Trophoblast cell (in vitro differentiated cells and primary cell): Measurements from ENCODE around the gene ITGA11.

Source experiments
- DNase-seq, 2 donors: peaks; one replicate each; pipeline ENCODE4 v3.0.0-alpha.2; 2016
- H2AFZ ChIP-seq: 2 replicates; pipeline ENCODE4 v1.6.1; 2013; ENCODE audit warnings: low read length, moderate library complexity, mild to moderate bottlenecking; ENCODE audit not compliant: insufficient read depth, poor library complexity
- H2AK5ac ChIP-seq: 2 replicates; pipeline ENCODE4 v1.6.1; 2013; ENCODE audit warnings: mild to moderate bottlenecking, low read length
- H2BK120ac ChIP-seq: 2 replicates; pipeline ENCODE4 v1.6.1; 2013; ENCODE audit warnings: low read length, mild to moderate bottlenecking, moderate library complexity; ENCODE audit not compliant: insufficient read depth, poor library complexity
- H2BK12ac ChIP-seq: 2 replicates; pipeline ENCODE4 v1.6.1; 2013; ENCODE audit warnings: mild to moderate bottlenecking, low read length, moderate library complexity
- H2BK5ac ChIP-seq: 2 replicates; pipeline ENCODE4 v1.6.1; 2013; ENCODE audit warnings: low read length, low read depth, moderate library complexity, mild to moderate bottlenecking; ENCODE audit not compliant: poor library complexity
- H3K14ac ChIP-seq: 2 replicates; pipeline ENCODE4 v1.6.1; 2013; ENCODE audit warnings: mild to moderate bottlenecking, low read length
- H3K18ac ChIP-seq: 2 replicates; pipeline ENCODE4 v1.6.1; 2013; ENCODE audit warnings: mild to moderate bottlenecking, low read length
- H3K23ac ChIP-seq: 2 replicates; pipeline ENCODE4 v1.6.1; 2013; ENCODE audit warnings: low read length
- H3K27ac ChIP-seq: 2 replicates; pipeline ENCODE4 v1.5.1; 2013; ENCODE audit warnings: low read depth, mild to moderate bottlenecking, inconsistent platforms, low read length, moderate library complexity
- H3K27me3 ChIP-seq: 2 replicates; pipeline ENCODE4 v1.6.1; 2013; ENCODE audit warnings: inconsistent platforms, mild to moderate bottlenecking, low read length, moderate library complexity; ENCODE audit not compliant: insufficient read depth
- H3K36me3 ChIP-seq, 2 experiments: 1 replicate in 1 of 2; 2 replicates in 1 of 2; pipeline ENCODE4 v1.6.1; 2013; ENCODE audit warnings: low read length in 2 of 2, mild to moderate bottlenecking in 2 of 2, moderate library complexity in 1 of 2; ENCODE audit not compliant: insufficient read depth in 2 of 2, control insufficient read depth in 1 of 2
- H3K4ac ChIP-seq: 2 replicates; pipeline ENCODE4 v1.6.1; 2013; ENCODE audit warnings: low read depth, mild to moderate bottlenecking, low read length, moderate library complexity
- H3K4me1 ChIP-seq, 2 experiments: 1 replicate in 1 of 2; 2 replicates in 1 of 2; pipeline ENCODE4 v1.6.1; 2013; ENCODE audit warnings: low read length in 2 of 2, mild to moderate bottlenecking in 2 of 2, moderate library complexity in 1 of 2; ENCODE audit not compliant: insufficient read depth in 2 of 2, control insufficient read depth in 1 of 2
- H3K4me2 ChIP-seq: 2 replicates; pipeline ENCODE4 v1.6.1; 2013; ENCODE audit warnings: inconsistent platforms, mild to moderate bottlenecking, low read length, moderate library complexity
- H3K4me3 ChIP-seq: 2 replicates; pipeline ENCODE4 v1.5.1; 2013; ENCODE audit warnings: mild to moderate bottlenecking, low read depth, low read length, inconsistent platforms
- H3K79me1 ChIP-seq: one replicate; pipeline ENCODE4 v1.6.1; 2013; ENCODE audit warnings: low read length
- H3K79me2 ChIP-seq: 2 replicates; pipeline ENCODE4 v1.6.1; 2013; ENCODE audit warnings: low read length, mild to moderate bottlenecking; ENCODE audit not compliant: control insufficient read depth, insufficient read depth, poor library complexity
- H3K9ac ChIP-seq: 2 replicates; pipeline ENCODE4 v1.6.1; 2013; ENCODE audit warnings: mild to moderate bottlenecking, low read length
- H3K9me3 ChIP-seq: 2 replicates; pipeline ENCODE4 v1.6.1; 2013; ENCODE audit warnings: low read depth, mild to moderate bottlenecking, control low read depth, inconsistent platforms, low read length; ENCODE audit not compliant: insufficient read depth
- H4K12ac ChIP-seq: 2 replicates; pipeline ENCODE4 v1.6.1; 2013; ENCODE audit warnings: low read depth, mild to moderate bottlenecking, low read length, moderate library complexity
- H4K8ac ChIP-seq: 2 replicates; pipeline ENCODE4 v1.6.1; 2013; ENCODE audit warnings: low read depth, mild to moderate bottlenecking, low read length, moderate library complexity
- H4K91ac ChIP-seq: one replicate; pipeline ENCODE4 v1.6.1; 2013; ENCODE audit warnings: low read depth, mild to moderate bottlenecking, low read length, moderate library complexity
- WGBS: extraction: QIAGEN DNeasy Blood & Tissue Kit; methylation state at CpG from one replicate; pipeline ENCODE4 v1.1.7; 2013; ENCODE audit warnings: missing lambda C conversion rate; ENCODE audit not compliant: insufficient read length, insufficient coverage; ENCODE audit errors: extremely low coverage; 5-methylcytosine and 5-hydroxymethylcytosine counted together

ITGA11 gene

DNA sequence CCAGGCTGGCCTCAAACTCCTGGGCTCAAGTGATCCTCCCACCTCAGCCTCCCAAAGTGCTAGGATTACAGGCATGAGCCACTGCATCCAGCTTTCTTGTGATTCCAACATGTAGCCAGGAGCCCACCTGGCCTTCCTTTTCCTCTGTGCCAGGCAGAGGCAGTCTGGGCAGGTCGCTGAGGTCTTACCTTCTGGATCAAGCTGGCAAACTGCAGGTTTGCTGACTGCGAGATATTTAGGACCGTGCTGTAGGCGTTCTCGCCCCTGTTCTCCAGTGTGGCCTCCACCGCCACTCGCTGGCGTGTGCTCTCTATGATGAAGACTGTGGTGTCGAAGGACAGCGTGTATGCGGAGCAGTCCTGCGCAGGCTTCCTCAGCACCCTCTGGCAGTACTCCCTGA is 112.0 kb downstream of the ITGA11 start:
- Histone ChIP-seq H3K27ac (no peak overlapping the region), H3K4me3 (no peak overlapping the region), H2BK12ac (no peak overlapping the region), H3K4me2 (no peak overlapping the region), H2BK120ac (no peak overlapping the region), H3K36me3 (no peaks in the 10 kb centered on the region), H3K9me3 (peaks cover 4% of the 10 kb centered on the region), H3K14ac (no peak overlapping the region), H3K27me3 (no peaks in the 10 kb centered on the region), H3K79me2 (no peaks in the 10 kb centered on the region), H3K23ac (no peak overlapping the region), H3K79me1 (no peaks in the 10 kb centered on the region), H4K12ac (no peak overlapping the region), H3K18ac (no peak overlapping the region), H3K4ac (no peak overlapping the region), H2BK5ac (no peak overlapping the region), H2AFZ (no peak overlapping the region), H3K9ac (no peak overlapping the region), H3K4me1 (no peaks in the 10 kb centered on the region), H4K8ac (no peak overlapping the region), H4K91ac (no peak overlapping the region), H2AK5ac (no peak overlapping the region)
- WGBS = no CpG with 5 or more reads among the region's 12 CpGs
- no peak for DNase-seq

GRCh38 chr15:68318931-68319909 is 112.7 kb downstream of the ITGA11 start:
- no peak overlapping the region for H3K18ac ChIP-seq
- H2BK120ac ChIP-seq = no peak overlapping the region
- H3K27ac ChIP-seq = no peak overlapping the region
- no peaks in the 10 kb centered on the region for H3K27me3 ChIP-seq
- whole genome bisulfite sequencing = no CpG with 5 or more reads among the region's 18 CpGs
- no peak overlapping the region for H2BK5ac ChIP-seq
- no peak overlapping the region for H2AFZ ChIP-seq
- H3K23ac ChIP-seq = no peak overlapping the region
- H4K8ac ChIP-seq = no peak overlapping the region
- H2AK5ac ChIP-seq = no peak overlapping the region
- no peak overlapping the region for H3K4me2 ChIP-seq
- no peak overlapping the region for H3K4me3 ChIP-seq
- H4K12ac ChIP-seq = no peak overlapping the region
- H3K79me2 ChIP-seq = no peaks in the 10 kb centered on the region
- H3K36me3 ChIP-seq = no peaks in the 10 kb centered on the region
- H3K14ac ChIP-seq = no peak overlapping the region
- no peak for DNase-seq
- no peaks in the 10 kb centered on the region for H3K79me1 ChIP-seq
- no peak overlapping the region for H3K4ac ChIP-seq
- no peak overlapping the region for H3K9ac ChIP-seq
- no peak overlapping the region for H2BK12ac ChIP-seq
- no peaks in the 10 kb centered on the region for H3K4me1 ChIP-seq
- no peak overlapping the region for H4K91ac ChIP-seq
- peaks cover 4% of the 10 kb centered on the region for H3K9me3 ChIP-seq

DNA sequence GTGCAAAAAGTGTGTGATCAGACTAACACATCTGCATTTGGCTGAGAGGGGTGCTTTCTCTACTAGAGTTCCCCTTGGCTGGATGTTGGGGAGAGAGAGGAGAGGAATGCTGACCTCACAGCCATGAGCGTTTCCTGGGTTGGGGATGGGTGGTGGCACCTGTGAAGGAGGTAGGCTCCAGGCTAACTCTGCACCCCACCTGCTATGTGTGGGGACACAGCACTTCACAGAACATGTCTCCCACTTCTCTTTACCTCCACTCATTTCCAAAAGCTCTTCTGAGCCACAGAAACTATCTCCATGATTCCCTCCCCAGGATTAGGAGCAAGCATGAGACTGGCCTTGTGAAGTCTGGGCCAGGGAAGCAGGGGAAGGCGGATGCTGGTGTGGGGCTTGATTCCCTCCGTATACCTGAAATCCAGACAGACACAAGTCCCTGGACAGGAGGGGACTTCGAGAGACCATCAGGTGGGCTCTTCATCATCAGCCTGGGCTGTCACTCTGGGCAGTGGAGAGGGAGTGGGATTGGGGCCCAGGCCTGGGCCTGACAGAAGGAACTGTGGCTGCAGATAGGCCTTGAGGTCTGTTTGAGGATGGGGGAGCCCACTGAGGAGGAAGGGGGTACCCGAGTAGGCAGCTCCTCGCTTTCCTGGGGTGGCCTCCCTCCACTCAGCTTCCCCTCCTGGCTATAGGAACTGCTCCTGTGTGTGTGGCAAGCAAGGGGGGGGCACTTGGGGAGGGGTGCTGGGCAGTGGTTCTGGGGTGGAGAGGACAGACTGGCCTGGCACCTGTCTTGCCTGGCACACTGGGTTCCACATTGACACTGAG is 113.7 kb downstream of the ITGA11 start:
- Histone ChIP-seq H3K36me3 (no peaks in the 10 kb centered on the region), H3K4me3 (no peak overlapping the region), H2AFZ (no peak overlapping the region), H2BK12ac (no peak overlapping the region), H3K79me2 (no peaks in the 10 kb centered on the region), H2BK5ac (no peak overlapping the region), H3K27ac (no peak overlapping the region), H4K91ac (no peak overlapping the region), H2AK5ac (no peak overlapping the region), H3K4me1 (no peaks in the 10 kb centered on the region), H3K79me1 (no peaks in the 10 kb centered on the region), H3K4ac (no peak overlapping the region), H3K9me3 (peaks cover 4% of the 10 kb centered on the region), H3K23ac (no peak overlapping the region), H3K9ac (no peak overlapping the region), H3K4me2 (no peak overlapping the region), H4K12ac (no peak overlapping the region), H2BK120ac (no peak overlapping the region), H3K14ac (no peak overlapping the region), H3K18ac (no peak overlapping the region), H3K27me3 (no peaks in the 10 kb centered on the region), H4K8ac (no peak overlapping the region)
- DNase-seq = no peak
- no CpG with 5 or more reads among the region's 6 CpGs for WGBS

DNA sequence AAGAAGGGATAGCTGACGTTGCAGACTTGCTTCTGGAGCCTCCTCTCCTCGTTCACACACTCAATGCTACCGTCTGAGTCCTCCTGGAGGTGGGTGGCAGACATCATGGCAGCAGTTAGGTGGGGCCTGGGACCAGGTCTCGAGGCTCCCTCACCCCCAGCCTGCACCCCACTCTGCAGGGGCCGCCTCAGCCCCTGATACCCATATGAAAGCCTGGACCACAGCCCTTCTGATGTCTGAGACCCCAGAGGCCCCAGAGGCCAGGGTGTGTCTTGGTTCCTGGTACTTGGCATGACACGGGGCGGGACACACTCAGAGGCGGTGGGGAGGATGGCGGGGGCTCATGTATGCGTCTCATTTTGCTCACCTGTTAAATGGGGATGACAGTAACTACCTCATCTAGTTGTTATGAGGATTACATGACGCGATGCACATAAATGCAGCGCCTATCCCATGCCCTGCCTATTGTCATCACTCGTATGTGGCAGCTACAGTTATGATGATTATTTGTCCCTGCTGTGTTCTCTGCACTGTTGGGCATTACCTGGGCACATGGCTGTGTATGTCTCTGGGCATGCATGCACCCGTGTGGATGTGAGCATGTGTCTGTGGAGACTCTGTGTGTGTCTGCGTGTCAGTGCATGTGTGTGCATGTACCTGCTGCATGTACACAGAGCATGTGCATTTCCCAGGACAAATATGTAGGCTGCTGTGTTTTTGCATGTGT is 114.5 kb downstream of the ITGA11 start:
- H2BK12ac ChIP-seq = no peak overlapping the region
- WGBS = no CpG with 5 or more reads among the region's 16 CpGs
- no peak overlapping the region for H4K12ac ChIP-seq
- H3K4me2 ChIP-seq = no peak overlapping the region
- no peak overlapping the region for H3K9ac ChIP-seq
- DNase-seq = no peak
- H3K14ac ChIP-seq = no peak overlapping the region
- no peak overlapping the region for H2BK120ac ChIP-seq
- H3K23ac ChIP-seq = no peak overlapping the region
- no peaks in the 10 kb centered on the region for H3K79me1 ChIP-seq
- no peaks in the 10 kb centered on the region for H3K27me3 ChIP-seq
- peaks cover 4% of the 10 kb centered on the region for H3K9me3 ChIP-seq
- H4K91ac ChIP-seq = no peak overlapping the region
- no peak overlapping the region for H3K18ac ChIP-seq
- no peak overlapping the region for H2AFZ ChIP-seq
- H3K36me3 ChIP-seq = no peaks in the 10 kb centered on the region
- no peak overlapping the region for H3K4ac ChIP-seq
- no peak overlapping the region for H4K8ac ChIP-seq
- H3K27ac ChIP-seq = no peak overlapping the region
- H2BK5ac ChIP-seq = no peak overlapping the region
- H2AK5ac ChIP-seq = no peak overlapping the region
- H3K4me1 ChIP-seq = peaks cover 4 to 6% of the 10 kb centered on the region in 2 experiments
- no peak overlapping the region for H3K4me3 ChIP-seq
- H3K79me2 ChIP-seq = no peaks in the 10 kb centered on the region
